Spinal cord (tissue), 10 donors: ENCODE results near the gene USP48. TPM values are rescaled to one million over a fixed set of nuclear protein-coding genes. Genes with fewer than 3 reads are reported as not detected.

Source experiments
- DNase-seq, 6 donors: peaks; one replicate each; pipeline versions ENCODE4 v3.0.0 to v3.0.0-alpha.2; 2013 to 2015; ENCODE audit warnings: low spot score in 6 of 6, low read depth in 4 of 6
- H3K27ac ChIP-seq: one replicate; pipeline ENCODE4 v1.5.1; 2013; ENCODE audit warnings: low read depth, low read length, control low read depth
- H3K27me3 ChIP-seq: one replicate; pipeline ENCODE4 v1.6.1; 2013; ENCODE audit warnings: low read length; ENCODE audit not compliant: control insufficient read depth, insufficient read depth
- H3K36me3 ChIP-seq: one replicate; pipeline ENCODE4 v1.6.1; 2013; ENCODE audit warnings: low read length; ENCODE audit not compliant: control insufficient read depth, insufficient read depth
- H3K4me1 ChIP-seq: one replicate; pipeline ENCODE4 v1.6.1; 2013; ENCODE audit warnings: low read length; ENCODE audit not compliant: control insufficient read depth, insufficient read depth
- H3K4me3 ChIP-seq: one replicate; pipeline ENCODE4 v1.5.1; 2013; ENCODE audit warnings: low read depth, low read length, control low read depth
- H3K9me3 ChIP-seq: one replicate; pipeline ENCODE4 v1.6.1; 2013; ENCODE audit warnings: low read length; ENCODE audit not compliant: control insufficient read depth, insufficient read depth
- WGBS: methylation state at CpG from one replicate; pipeline ENCODE4 v1.1.5; 2013; ENCODE audit warnings: missing lambda C conversion rate; ENCODE audit not compliant: insufficient coverage; 5-methylcytosine and 5-hydroxymethylcytosine counted together
- polyA plus RNA-seq, 2 donors: library from polyadenylated mRNA; unstranded; fragments of 120-200 nt; gene quantifications; one replicate each; pipeline ENCODE4 v1.2.1, GENCODE V29; 2013; ENCODE audit not compliant: insufficient read length in 2 of 2
- total RNA-seq, 2 donors: library from RNA; depleted of rRNA in 1 of 2; stranded (reverse); fragments of 120-200 nt in 1 of 2; fragments of >200 nt in 1 of 2; gene quantifications; one replicate each; pipeline versions ENCODE4 v1.2.3 to v1.2.4, GENCODE V29; 2013 to 2014
- donor health status: healthy.

USP48 gene
- total and polyA plus RNA-seq, 4 donors = 41.0 to 76.3 (median 61.9) TPM

GRCh38 chr1:21628798-21629393 lies 154.1 kb downstream of the USP48 start:
- no peaks in the 10 kb centered on the region for H3K9me3 ChIP-seq
- no peak for DNase-seq
- H3K4me1 ChIP-seq = peaks cover 42% of the 10 kb centered on the region
- no peaks in the 10 kb centered on the region for H3K27me3 ChIP-seq
- WGBS = 77% methylated on average over 4 of the region's 7 CpGs
- peaks cover 70% of the 10 kb centered on the region for H3K36me3 ChIP-seq
- no peak overlapping the region for H3K4me3 ChIP-seq
- H3K27ac ChIP-seq = no peak overlapping the region

Other genes starting within 250 kb of the USP48 start
- 10 to 100 TPM; 17.1 to 37.1 TPM for gene RAP1GAP, start 113.8 kb downstream of the USP48 start, total RNA-seq
- gene RAP1GAP, start 113.8 kb downstream of the USP48 start, polyA plus RNA-seq = 100 to 1,000 TPM in 1 of 2 donors, 10 to 100 TPM in 1; 96.3 to 103 TPM
- gene LDLRAD2, start 29.1 kb upstream of the USP48 start, total RNA-seq = under 1 TPM; 0.66 to 0.79 TPM
- 1 to 10 TPM; 4.4 to 5.6 TPM for gene LDLRAD2, start 29.1 kb upstream of the USP48 start, polyA plus RNA-seq
- gene HSPG2, start 154.2 kb upstream of the USP48 start, total RNA-seq = 10 to 100 TPM; 57.5 to 72.1 TPM
- gene HSPG2, start 154.2 kb upstream of the USP48 start, polyA plus RNA-seq = 10 to 100 TPM; 49.6 to 85.8 TPM
- gene CELA3B, start 193.9 kb upstream of the USP48 start, total RNA-seq = not detected
- gene CELA3B, start 193.9 kb upstream of the USP48 start, polyA plus RNA-seq = under 1 TPM in 1 of 2 donors, not detected in 1; 0.50 TPM
- not detected for gene CELA3A, start 218.5 kb upstream of the USP48 start, total RNA-seq
- not detected for gene CELA3A, start 218.5 kb upstream of the USP48 start, polyA plus RNA-seq